ENCODE results near the gene ARFGAP3. TPM values are rescaled to one million over a fixed set of nuclear protein-coding genes. Genes with fewer than 3 reads are reported as not detected.

The ARFGAP3 gene
- total RNA-seq, 1 experiment from 2014 or later: 15.0 TPM

DNA sequence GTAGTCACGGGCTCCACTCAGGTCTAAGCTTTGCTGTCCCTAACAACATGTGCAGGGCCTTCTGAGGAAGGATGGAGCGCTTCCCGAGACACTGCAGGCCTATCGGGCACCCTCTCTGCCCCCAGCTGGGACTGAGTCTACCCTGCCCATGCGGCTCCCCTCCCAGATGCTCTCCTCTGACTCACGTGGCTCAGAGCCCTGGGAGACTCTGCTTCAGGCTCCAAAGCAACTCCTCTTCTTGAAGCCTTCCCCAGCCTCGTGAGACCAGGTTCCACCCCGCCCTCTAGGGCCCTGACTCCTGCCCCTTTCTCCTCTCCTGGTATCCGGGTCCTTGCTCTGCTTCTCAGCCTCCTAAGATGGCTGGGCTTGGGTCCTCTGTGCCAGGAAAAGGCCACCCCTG is 28.4 kb upstream of the ARFGAP3 start:
- Histone ChIP-seq H3K4me2 (ENCODE audit: insufficient read depth, insufficient read length, low read length) (no peak overlapping the region), H2BK120ac (ENCODE audit: low read depth, low read length, poor library complexity, severe bottlenecking) (no peak overlapping the region), H4K20me1 (ENCODE audit: control insufficient read depth, insufficient read depth, insufficient read length) (no peaks in the 10 kb centered on the region), H4K8ac (replicated peaks; ENCODE audit: insufficient read length, low read depth, low read length) (no peak overlapping the region), H3K56ac (ENCODE audit: insufficient read length, low read depth, low read length) (no peak overlapping the region), H3K9ac (ENCODE audit: extremely low read depth, insufficient read length, low read length) (no peak overlapping the region), H3K9me3 (ENCODE audit: control insufficient read depth, low read depth, low read length) (no peaks in the 10 kb centered on the region), H2AK5ac (ENCODE audit: insufficient read length, low read length) (no peak overlapping the region), H4K5ac (ENCODE audit: insufficient read length, low read depth, low read length) (no peak overlapping the region), H3K23me2 (ENCODE audit: insufficient read length, low read depth, low read length, poor library complexity, severe bottlenecking) (no peaks in the 10 kb centered on the region), H2BK12ac (ENCODE audit: insufficient read length, low read depth, low read length) (no peak overlapping the region), H2BK5ac (ENCODE audit: insufficient read length, low read length) (no peak overlapping the region), H3K4me1 (ENCODE audit: insufficient read depth, low read length) (no peaks in the 10 kb centered on the region), H2BK15ac (ENCODE audit: low read depth, low read length) (no peak overlapping the region), H3K4ac (ENCODE audit: low read depth, low read length) (no peak overlapping the region), H3K23ac (ENCODE audit: insufficient read length, low read depth, low read length) (no peak overlapping the region), H3T11ph (ENCODE audit: low read length) (no peak overlapping the region), H2AFZ (ENCODE audit: low read length) (no peak overlapping the region), H3K79me1 (ENCODE audit: insufficient read depth, low read depth, low read length, poor library complexity, severe bottlenecking) (no peaks in the 10 kb centered on the region), H2BK20ac (ENCODE audit: low read depth, low read length, poor library complexity, severe bottlenecking) (no peak overlapping the region), H3K27me3 (ENCODE audit: insufficient read depth, low read length) (no peaks in the 10 kb centered on the region), H3K27ac (ENCODE audit: insufficient read length, low read depth, low read length) (no peak overlapping the region), H3K79me2 (ENCODE audit: insufficient read depth, low read length) (no peaks in the 10 kb centered on the region), H3K14ac (ENCODE audit: insufficient read depth, low read length) (no peak overlapping the region), H4K91ac (ENCODE audit: insufficient read length, low read depth, low read length) (no peak overlapping the region), H3K18ac (ENCODE audit: insufficient read length, low read depth, low read length) (no peak overlapping the region)
- Mint-ChIP-seq H3K27ac (peak overlapping the region in 1 of 3 experiments; percentile 65; a peak in 1 of 7 replicates), H3K4me3 (no peak overlapping the region), H3K36me3 (ENCODE audit: insufficient read depth in 1 of 3, low read depth in 3 of 3) (peaks cover 13 to 62% (median 47%) of the 10 kb centered on the region in 3 experiments; a peak in 6 of 7 replicates), H3K27me3 (ENCODE audit: low read depth) (no peaks in the 10 kb centered on the region), H3K9me3 (no peaks in the 10 kb centered on the region), H3K4me1 (peaks cover 10 to 13% of the 10 kb centered on the region in 2 experiments)
- TF ChIP-seq, protein P1, sequence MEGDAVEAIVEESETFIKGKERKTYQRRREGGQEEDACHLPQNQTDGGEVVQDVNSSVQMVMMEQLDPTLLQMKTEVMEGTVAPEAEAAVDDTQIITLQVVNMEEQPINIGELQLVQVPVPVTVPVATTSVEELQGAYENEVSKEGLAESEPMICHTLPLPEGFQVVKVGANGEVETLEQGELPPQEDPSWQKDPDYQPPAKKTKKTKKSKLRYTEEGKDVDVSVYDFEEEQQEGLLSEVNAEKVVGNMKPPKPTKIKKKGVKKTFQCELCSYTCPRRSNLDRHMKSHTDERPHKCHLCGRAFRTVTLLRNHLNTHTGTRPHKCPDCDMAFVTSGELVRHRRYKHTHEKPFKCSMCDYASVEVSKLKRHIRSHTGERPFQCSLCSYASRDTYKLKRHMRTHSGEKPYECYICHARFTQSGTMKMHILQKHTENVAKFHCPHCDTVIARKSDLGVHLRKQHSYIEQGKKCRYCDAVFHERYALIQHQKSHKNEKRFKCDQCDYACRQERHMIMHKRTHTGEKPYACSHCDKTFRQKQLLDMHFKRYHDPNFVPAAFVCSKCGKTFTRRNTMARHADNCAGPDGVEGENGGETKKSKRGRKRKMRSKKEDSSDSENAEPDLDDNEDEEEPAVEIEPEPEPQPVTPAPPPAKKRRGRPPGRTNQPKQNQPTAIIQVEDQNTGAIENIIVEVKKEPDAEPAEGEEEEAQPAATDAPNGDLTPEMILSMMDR (conservative IDR thresholded peaks at IDR 0.05): no peak
- no CpG with 5 or more reads among the region's 9 CpGs for WGBS (ENCODE audit: extremely low coverage, insufficient read length, low lambda C conversion rate)
- no peak for DNase-seq

Data from H9 (cell line).